Ishikawa (cell line): ENCODE data around the gene DEPDC5.

Experiments
- CEBPB ChIP-seq: IDR thresholded peaks from 2 replicates; pipeline ENCODE4 v1.6.1; 2012
- CREB1 ChIP-seq: IDR thresholded peaks from 2 replicates; pipeline ENCODE4 v1.6.1; 2012; ENCODE audit warnings: low read depth
- EGR1 ChIP-seq: IDR thresholded peaks from 2 replicates; pipeline ENCODE4 v1.6.1; 2012
- EP300 ChIP-seq: IDR thresholded peaks from 2 replicates; pipeline ENCODE4 v1.6.1; 2012; ENCODE audit warnings: borderline replicate concordance
- FOXM1 ChIP-seq: IDR thresholded peaks from 2 replicates; pipeline ENCODE4 v1.6.1; 2012; ENCODE audit warnings: low read depth, borderline replicate concordance
- NFIC ChIP-seq: IDR thresholded peaks from 2 replicates; pipeline ENCODE4 v1.6.1; 2012
- RAD21 ChIP-seq: IDR thresholded peaks from 2 replicates; pipeline ENCODE4 v1.6.1; 2012; ENCODE audit warnings: low read depth
- TAF1 ChIP-seq: IDR thresholded peaks from 2 replicates; pipeline ENCODE4 v1.6.1; 2012; ENCODE audit warnings: low read depth, mild to moderate bottlenecking
- TCF12 ChIP-seq: IDR thresholded peaks from 2 replicates; pipeline ENCODE4 v1.6.1; 2012; ENCODE audit warnings: low read depth
- TEAD4 ChIP-seq: IDR thresholded peaks from 2 replicates; pipeline ENCODE4 v1.6.1; 2012
- YY1 ChIP-seq: IDR thresholded peaks from 2 replicates; pipeline ENCODE4 v1.6.1; 2012; ENCODE audit warnings: low read depth
- ZBTB7A ChIP-seq: IDR thresholded peaks from 2 replicates; pipeline ENCODE4 v1.6.1; 2012; ENCODE audit warnings: low read depth
- TF ChIP-seq, protein P1 (sequence below): IDR thresholded peaks from 2 replicates; pipeline ENCODE4 v1.6.1; 2012
- TF ChIP-seq, protein P2 (sequence below): IDR thresholded peaks from 2 replicates; pipeline ENCODE4 v1.6.1; 2012
- TF ChIP-seq, protein P3 (sequence below): IDR thresholded peaks from 2 replicates; pipeline ENCODE4 v1.6.1; 2012; ENCODE audit warnings: low read depth, mild to moderate bottlenecking

Gene DEPDC5

DNA sequence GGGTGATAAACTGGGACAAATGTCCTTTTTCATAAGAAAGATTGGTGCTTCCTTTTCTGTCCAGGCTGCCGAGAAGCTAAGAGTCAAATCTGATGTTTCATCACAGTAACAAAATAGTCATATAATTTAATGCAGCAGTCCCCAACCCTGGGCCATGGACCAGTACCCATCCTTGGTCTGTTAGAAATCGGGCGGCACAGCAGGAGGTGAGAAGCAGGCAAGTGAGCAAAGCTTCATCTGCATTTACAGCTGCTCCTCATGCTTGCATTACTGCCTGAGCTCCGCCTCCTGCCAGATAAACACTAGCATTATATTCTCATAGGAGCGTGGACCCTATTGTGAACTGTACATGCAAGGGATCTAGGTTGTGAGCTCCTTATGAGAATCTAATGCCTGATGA is 30.1 kb upstream of the DEPDC5 start:
- TF ChIP-seq TAF1 (no peak), NFIC (no peak), CREB1 (no peak), EP300 (no peak), ZBTB7A (no peak), TEAD4 (no peak), CEBPB (no peak), FOXM1 (no peak), RAD21 (no peak), YY1 (no peak), EGR1 (no peak), TCF12 (no peak)
- TF ChIP-seq, protein P1, sequence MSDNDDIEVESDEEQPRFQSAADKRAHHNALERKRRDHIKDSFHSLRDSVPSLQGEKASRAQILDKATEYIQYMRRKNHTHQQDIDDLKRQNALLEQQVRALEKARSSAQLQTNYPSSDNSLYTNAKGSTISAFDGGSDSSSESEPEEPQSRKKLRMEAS: no peak
- TF ChIP-seq, protein P2, sequence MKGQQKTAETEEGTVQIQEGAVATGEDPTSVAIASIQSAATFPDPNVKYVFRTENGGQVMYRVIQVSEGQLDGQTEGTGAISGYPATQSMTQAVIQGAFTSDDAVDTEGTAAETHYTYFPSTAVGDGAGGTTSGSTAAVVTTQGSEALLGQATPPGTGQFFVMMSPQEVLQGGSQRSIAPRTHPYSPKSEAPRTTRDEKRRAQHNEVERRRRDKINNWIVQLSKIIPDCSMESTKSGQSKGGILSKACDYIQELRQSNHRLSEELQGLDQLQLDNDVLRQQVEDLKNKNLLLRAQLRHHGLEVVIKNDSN: no peak
- TF ChIP-seq, protein P3, sequence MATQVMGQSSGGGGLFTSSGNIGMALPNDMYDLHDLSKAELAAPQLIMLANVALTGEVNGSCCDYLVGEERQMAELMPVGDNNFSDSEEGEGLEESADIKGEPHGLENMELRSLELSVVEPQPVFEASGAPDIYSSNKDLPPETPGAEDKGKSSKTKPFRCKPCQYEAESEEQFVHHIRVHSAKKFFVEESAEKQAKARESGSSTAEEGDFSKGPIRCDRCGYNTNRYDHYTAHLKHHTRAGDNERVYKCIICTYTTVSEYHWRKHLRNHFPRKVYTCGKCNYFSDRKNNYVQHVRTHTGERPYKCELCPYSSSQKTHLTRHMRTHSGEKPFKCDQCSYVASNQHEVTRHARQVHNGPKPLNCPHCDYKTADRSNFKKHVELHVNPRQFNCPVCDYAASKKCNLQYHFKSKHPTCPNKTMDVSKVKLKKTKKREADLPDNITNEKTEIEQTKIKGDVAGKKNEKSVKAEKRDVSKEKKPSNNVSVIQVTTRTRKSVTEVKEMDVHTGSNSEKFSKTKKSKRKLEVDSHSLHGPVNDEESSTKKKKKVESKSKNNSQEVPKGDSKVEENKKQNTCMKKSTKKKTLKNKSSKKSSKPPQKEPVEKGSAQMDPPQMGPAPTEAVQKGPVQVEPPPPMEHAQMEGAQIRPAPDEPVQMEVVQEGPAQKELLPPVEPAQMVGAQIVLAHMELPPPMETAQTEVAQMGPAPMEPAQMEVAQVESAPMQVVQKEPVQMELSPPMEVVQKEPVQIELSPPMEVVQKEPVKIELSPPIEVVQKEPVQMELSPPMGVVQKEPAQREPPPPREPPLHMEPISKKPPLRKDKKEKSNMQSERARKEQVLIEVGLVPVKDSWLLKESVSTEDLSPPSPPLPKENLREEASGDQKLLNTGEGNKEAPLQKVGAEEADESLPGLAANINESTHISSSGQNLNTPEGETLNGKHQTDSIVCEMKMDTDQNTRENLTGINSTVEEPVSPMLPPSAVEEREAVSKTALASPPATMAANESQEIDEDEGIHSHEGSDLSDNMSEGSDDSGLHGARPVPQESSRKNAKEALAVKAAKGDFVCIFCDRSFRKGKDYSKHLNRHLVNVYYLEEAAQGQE: no peak

DNA sequence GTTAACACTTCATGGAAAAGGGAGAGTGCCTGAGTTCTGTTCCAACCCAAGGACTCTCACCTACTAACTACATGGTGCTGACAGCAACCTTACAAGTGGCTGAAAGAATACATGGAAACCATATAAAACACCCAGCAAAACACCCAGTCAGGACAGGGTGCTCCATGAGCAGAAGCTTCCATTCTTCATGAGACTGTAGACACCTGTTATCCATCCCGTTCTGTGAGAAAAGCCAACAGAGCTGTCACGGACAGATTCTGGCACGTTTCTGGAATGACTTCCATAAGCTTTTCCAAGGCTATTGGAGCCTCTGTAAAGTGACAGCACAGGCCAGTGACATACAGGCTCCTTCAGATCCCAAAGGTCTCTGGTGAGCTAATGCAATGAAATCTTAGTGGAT is 27.1 kb upstream of the DEPDC5 start:
- no peak for TF ChIP-seq RAD21
- no peak for TF ChIP-seq TCF12
- TF ChIP-seq EGR1: no peak
- TF ChIP-seq, protein P1: no peak
- no peak for TF ChIP-seq ZBTB7A
- TF ChIP-seq CEBPB: no peak
- no peak for TF ChIP-seq TAF1
- TF ChIP-seq EP300: no peak
- no peak for TF ChIP-seq FOXM1
- TF ChIP-seq NFIC: no peak
- TF ChIP-seq, protein P3: no peak
- no peak for TF ChIP-seq TEAD4
- TF ChIP-seq CREB1: no peak
- no peak for TF ChIP-seq YY1

DNA sequence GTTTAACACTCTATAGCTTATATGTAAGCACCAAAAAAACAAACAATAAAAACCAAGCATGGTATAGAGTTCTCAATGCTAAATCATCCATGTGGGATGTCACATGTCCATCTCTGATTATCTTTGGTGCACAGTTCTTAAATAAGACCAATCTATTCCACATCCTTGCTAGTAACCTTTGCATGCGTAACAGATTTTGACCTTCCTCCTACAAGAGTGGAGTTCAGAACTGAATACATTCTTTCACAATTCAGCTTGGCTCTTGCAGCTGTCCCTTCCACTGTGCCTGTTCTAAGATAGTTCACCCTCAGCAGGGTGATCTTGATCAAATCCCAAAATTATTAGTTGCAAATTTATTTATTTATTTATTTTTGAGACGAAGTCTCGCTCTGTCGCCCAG is 25.0 kb upstream of the DEPDC5 start:
- TF ChIP-seq NFIC (no peak), YY1 (no peak), CREB1 (no peak), EP300 (no peak), EGR1 (no peak)
- TF ChIP-seq, protein P2: no peak
- TF ChIP-seq, protein P3: no peak
- TF ChIP-seq, protein P1: no peak

DNA sequence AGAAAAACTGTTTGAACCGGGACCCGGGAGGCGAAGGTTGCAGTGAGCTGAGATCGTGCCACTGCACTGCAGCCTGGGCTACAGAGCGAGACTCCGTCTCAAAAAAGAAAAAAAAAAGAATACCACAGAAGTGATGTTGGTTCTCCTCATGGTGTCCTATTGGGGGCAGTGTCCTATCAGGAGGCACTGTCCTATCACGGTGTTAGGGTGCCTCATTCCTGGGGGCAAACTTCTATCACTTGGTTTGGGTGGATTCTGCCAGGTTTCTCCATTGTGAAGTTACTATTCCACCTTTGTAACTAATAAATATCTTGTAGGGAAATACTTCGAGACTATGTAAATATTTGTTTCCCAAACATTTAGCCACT is 23.5 kb upstream of the DEPDC5 start:
- TF ChIP-seq CREB1: no peak
- peak; percentile 17; the same call in 1 of the 2 replicates for TF ChIP-seq RAD21
- no peak for TF ChIP-seq EGR1

DNA sequence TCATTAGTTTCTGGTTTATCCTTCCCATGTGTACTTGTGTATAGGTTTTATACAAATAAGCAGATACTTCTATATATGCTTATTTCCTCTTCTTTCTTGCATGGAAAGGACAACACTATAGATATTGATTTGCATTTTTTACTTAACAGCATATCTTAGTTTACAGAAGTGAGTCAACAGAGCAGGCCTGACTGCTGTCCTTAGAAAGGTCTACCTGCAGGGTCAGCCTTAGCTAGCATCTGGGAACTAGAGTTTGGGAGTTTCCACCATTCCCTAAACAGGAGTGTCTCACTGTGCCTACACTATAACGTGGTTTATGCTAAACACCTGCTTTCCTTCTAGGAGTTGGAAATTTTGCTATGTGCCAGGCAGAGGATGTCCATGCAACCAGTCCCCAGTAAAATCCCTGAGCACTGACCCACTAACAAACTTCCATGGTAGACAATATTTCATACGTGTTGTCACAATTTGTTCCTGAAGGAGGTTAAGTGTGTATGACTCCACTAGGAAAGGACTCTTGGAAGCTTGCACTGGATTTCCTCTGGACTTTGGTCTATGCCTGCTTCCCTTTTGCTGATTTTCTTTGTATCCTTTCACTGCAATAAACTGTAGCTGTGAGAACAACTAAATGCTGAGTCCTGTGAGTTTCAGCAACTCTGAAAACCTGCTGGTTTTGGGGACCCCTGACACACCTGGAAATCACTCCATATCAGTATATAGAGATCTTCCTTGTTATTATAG is 21.6 kb upstream of the DEPDC5 start:
- TF ChIP-seq NFIC (no peak), YY1 (no peak), RAD21 (no peak), CREB1 (no peak), CEBPB (no peak), EGR1 (no peak), EP300 (no peak), TCF12 (no peak), ZBTB7A (no peak), TAF1 (no peak)
- TF ChIP-seq, protein P2: no peak
- TF ChIP-seq, protein P3: no peak
- TF ChIP-seq, protein P1: no peak
